Measurements from ENCODE around the gene PIK3R2. TPM values are rescaled to one million over a fixed set of nuclear protein-coding genes. Genes with fewer than 3 reads are reported as not detected.

PIK3R2 gene
- polyA plus RNA-seq, 1 donor (not counting 4 experiments of a cell fraction or from before 2014, with no cell fraction given) = 13.9 TPM

- Histone ChIP-seq H3K27me3 (ENCODE audit: control insufficient read depth, extremely low read depth, insufficient read depth, low read length) (peaks cover 2% of the 10 kb centered on the region), H3K4me1 (ENCODE audit: control insufficient read depth, extremely low read depth, insufficient read depth, low read length) (peaks cover 20% of the 10 kb centered on the region), H3K36me3 (ENCODE audit: control insufficient read depth in 2 of 2, extremely low read depth in 1 of 2, insufficient read depth in 2 of 2, low read length in 2 of 2) (no peaks in the 10 kb centered on the region), H4K20me1 (ENCODE audit: control insufficient read depth, extremely low read depth, insufficient read depth, low read length) (no peaks in the 10 kb centered on the region), H3K4me2 (ENCODE audit: control insufficient read depth, extremely low read depth, insufficient read depth, low read depth, low read length) (no peak overlapping the region), H3K79me2 (ENCODE audit: control insufficient read depth, insufficient read depth, low read length) (no peaks in the 10 kb centered on the region), H3K9ac (ENCODE audit: control insufficient read depth, extremely low read depth, insufficient read depth, low read length) (no peak overlapping the region), H3K9me3 (ENCODE audit: control insufficient read depth, low read depth, low read length) (no peaks in the 10 kb centered on the region), H3K9me1 (ENCODE audit: control insufficient read depth, extremely low read depth, insufficient read depth, low read length) (no peaks in the 10 kb centered on the region), H3K27ac (ENCODE audit: control insufficient read depth, insufficient read depth, low read length) (no peak overlapping the region), H2AFZ (ENCODE audit: control insufficient read depth, low read length) (no peak overlapping the region), H3K4me3 (ENCODE audit: control insufficient read depth in 2 of 3, extremely low read depth in 1 of 3, insufficient read depth in 2 of 3, low read depth in 1 of 3, low read length in 3 of 3) (no peak overlapping the region)
- no peak for FAIRE-seq
- no peak for TF ChIP-seq EZH2 (IDR thresholded peaks at IDR 0.05; ENCODE audit: low read length)
- TF ChIP-seq CTCF (optimal IDR thresholded peaks at IDR 0.05 in 1 of 3, IDR thresholded peaks at IDR 0.05 in 1 of 3, conservative IDR thresholded peaks at IDR 0.05 in 1 of 3; ENCODE audit: extremely low read depth in 1 of 3, insufficient read depth in 2 of 3, low read length in 3 of 3) = no peak
- no peak for DNase-seq (ENCODE audit: low read depth, low spot score)
- dilution Hi-C loops (cut with MboI; ENCODE audit: extremely low pct_ligation_motif_present, low sequenced_read_pairs) = no loop called here
Measured at GRCh38 chr19:18202397-18202777, 49.4 kb downstream of the PIK3R2 start.

- peak overlapping the region; percentile 68 to 78 (median 69) for H3K4me3 ChIP-seq (ENCODE audit: control insufficient read depth in 2 of 3, extremely low read depth in 1 of 3, insufficient read depth in 2 of 3, low read depth in 1 of 3, low read length in 3 of 3)
- TF ChIP-seq CTCF (optimal IDR thresholded peaks at IDR 0.05 in 1 of 3, IDR thresholded peaks at IDR 0.05 in 1 of 3, conservative IDR thresholded peaks at IDR 0.05 in 1 of 3; ENCODE audit: extremely low read depth in 1 of 3, insufficient read depth in 2 of 3, low read length in 3 of 3) = peak in 2 of 3 experiments; percentile 10 to 43
- TF ChIP-seq EZH2 (IDR thresholded peaks at IDR 0.05; ENCODE audit: low read length) = no peak
- H3K9me1 ChIP-seq (ENCODE audit: control insufficient read depth, extremely low read depth, insufficient read depth, low read length) = no peaks in the 10 kb centered on the region
- FAIRE-seq = no peak
- dilution Hi-C loops (cut with MboI; ENCODE audit: extremely low pct_ligation_motif_present, low sequenced_read_pairs) = no loop called here
- peaks cover 2% of the 10 kb centered on the region for H3K27me3 ChIP-seq (ENCODE audit: control insufficient read depth, extremely low read depth, insufficient read depth, low read length)
- H3K4me2 ChIP-seq (ENCODE audit: control insufficient read depth, extremely low read depth, insufficient read depth, low read depth, low read length) = peak overlapping the region; percentile 60
- H3K36me3 ChIP-seq (ENCODE audit: control insufficient read depth in 2 of 2, extremely low read depth in 1 of 2, insufficient read depth in 2 of 2, low read length in 2 of 2) = no peaks in the 10 kb centered on the region
- peaks cover 20% of the 10 kb centered on the region for H3K4me1 ChIP-seq (ENCODE audit: control insufficient read depth, extremely low read depth, insufficient read depth, low read length)
- H3K9me3 ChIP-seq (ENCODE audit: control insufficient read depth, low read depth, low read length) = no peaks in the 10 kb centered on the region
- peak overlapping the region; percentile 68 for H2AFZ ChIP-seq (ENCODE audit: control insufficient read depth, low read length)
- H3K9ac ChIP-seq (ENCODE audit: control insufficient read depth, extremely low read depth, insufficient read depth, low read length) = no peak overlapping the region
- no peak overlapping the region for H3K27ac ChIP-seq (ENCODE audit: control insufficient read depth, insufficient read depth, low read length)
- no peaks in the 10 kb centered on the region for H3K79me2 ChIP-seq (ENCODE audit: control insufficient read depth, insufficient read depth, low read length)
- DNase-seq (ENCODE audit: low read depth, low spot score) = no peak
- H4K20me1 ChIP-seq (ENCODE audit: control insufficient read depth, extremely low read depth, insufficient read depth, low read length) = no peaks in the 10 kb centered on the region
Measured at GRCh38 chr19:18202778-18203407, 49.9 kb downstream of the PIK3R2 start.

All from keratinocyte (primary cell).